H1 (cell line): ENCODE results near the gene TMEM225B. TPM values are rescaled to one million over a fixed set of nuclear protein-coding genes. Genes with fewer than 3 reads are reported as not detected.
A peak's percentile ranks its signal among the peaks of the same experiment; 100 is the strongest.

Source experiments
- CTCF ChIA-PET: fragments of 300-600 bp; sonication (Branson Sonifier 250); formaldehyde crosslinking; loops from one replicate; lab custom pipeline; 2021; ENCODE audit not compliant: partially characterized antibody; lab: Charles Lee
- POLR2A ChIA-PET: fragments of 300-600 bp; sonication (Branson Sonifier 250); formaldehyde crosslinking; loops from one replicate; lab custom pipeline; 2021; ENCODE audit warnings: inconsistent platforms; ENCODE audit not compliant: partially characterized antibody; lab: Charles Lee
- DNase-seq, 2 experiments: peaks; one replicate each; pipeline versions ENCODE4 v3.0.0 to v3.0.0-alpha.2; 2010 to 2022; ENCODE audit warnings: low spot score in 2 of 2, low read depth in 1 of 2, mixed read lengths in 1 of 2
- FAIRE-seq: peaks from 2 replicates; lab custom pipeline; 2011; peaks lifted over from hg19 to GRCh38; lab: Jason Lieb, UNC
- H2AFZ ChIP-seq: 2 replicates; pipeline ENCODE4 v1.8.1; 2012; ENCODE audit warnings: low read length, inconsistent platforms
- H2AK5ac ChIP-seq: 2 replicates; pipeline ENCODE4 v1.6.1; 2013; ENCODE audit warnings: low read depth, low read length
- H2BK120ac ChIP-seq: replicated peaks from 2 replicates; pipeline ENCODE3; 2013; ENCODE audit warnings: low read depth, low read length, inconsistent platforms
- H2BK12ac ChIP-seq: 2 replicates; pipeline ENCODE4 v1.6.1; 2013; ENCODE audit warnings: low read depth, low read length
- H2BK15ac ChIP-seq: 2 replicates; pipeline ENCODE4 v1.6.1; 2013; ENCODE audit warnings: low read length
- H2BK20ac ChIP-seq: 2 replicates; pipeline ENCODE4 v1.6.1; 2013; ENCODE audit warnings: low read length
- H2BK5ac ChIP-seq: 2 replicates; pipeline ENCODE4 v1.6.1; 2013; ENCODE audit warnings: low read depth, low read length
- H3K14ac ChIP-seq: 2 replicates; pipeline ENCODE4 v1.6.1; 2013; ENCODE audit warnings: inconsistent platforms; ENCODE audit not compliant: insufficient read length
- H3K18ac ChIP-seq: 2 replicates; pipeline ENCODE4 v1.6.1; 2013; ENCODE audit warnings: low read length; ENCODE audit errors: extremely low read depth
- H3K23ac ChIP-seq: 2 replicates; pipeline ENCODE4 v1.6.1; 2013; ENCODE audit warnings: inconsistent platforms; ENCODE audit not compliant: insufficient read length
- H3K23me2 ChIP-seq: 2 replicates; pipeline ENCODE4 v1.6.1; 2013; ENCODE audit warnings: low read depth, low read length
- H3K27ac ChIP-seq: 2 replicates; pipeline ENCODE4 v1.6.1; 2011; ENCODE audit warnings: low read depth, low read length, inconsistent platforms
- H3K27me3 ChIP-seq, 4 experiments: replicated peaks in 1 of 4; 1 replicate in 1 of 4; 2 replicates in 3 of 4; pipeline versions ENCODE4 v1.6.1 to v1.8.1; 2011 to 2013; ENCODE audit warnings: low read length in 3 of 4, mild to moderate bottlenecking in 3 of 4, inconsistent platforms in 2 of 4, mixed read lengths in 2 of 4, moderate library complexity in 1 of 4; ENCODE audit not compliant: control insufficient read depth in 3 of 4, insufficient read depth in 3 of 4; ENCODE audit errors: extremely low read depth in 1 of 4
- H3K36me3 ChIP-seq, 4 experiments: 2 replicates each; pipeline versions ENCODE4 v1.6.1 to v1.8.1; 2011 to 2013; ENCODE audit warnings: mild to moderate bottlenecking in 4 of 4, low read length in 3 of 4, moderate library complexity in 2 of 4, control low read depth in 1 of 4, inconsistent platforms in 1 of 4; ENCODE audit not compliant: insufficient read depth in 4 of 4, control insufficient read depth in 2 of 4
- H3K4ac ChIP-seq: replicated peaks from 2 replicates; pipeline ENCODE3; 2013; ENCODE audit warnings: low read length, low read depth, mixed read lengths, inconsistent platforms; ENCODE audit not compliant: insufficient read length
- H3K4me1 ChIP-seq, 4 experiments: replicated peaks in 1 of 4; 1 replicate in 1 of 4; 2 replicates in 3 of 4; pipeline versions ENCODE4 v1.6.1 to v1.8.1; 2011 to 2013; ENCODE audit warnings: low read length in 3 of 4, inconsistent platforms in 2 of 4, mixed read lengths in 1 of 4; ENCODE audit not compliant: insufficient read depth in 4 of 4, control insufficient read depth in 3 of 4
- H3K4me2 ChIP-seq, 2 experiments: 2 replicates each; pipeline versions ENCODE4 v1.6.1 to v1.8.1; 2011 to 2013; ENCODE audit warnings: low read depth in 2 of 2, low read length in 2 of 2, control low read depth in 1 of 2, inconsistent platforms in 1 of 2, mild to moderate bottlenecking in 1 of 2; ENCODE audit not compliant: insufficient read depth in 1 of 2
- H3K4me3 ChIP-seq, 4 experiments: fragments of 200-600, 300-600 bp in 1 of 4; sonication (generic), shearing (Covaris generic), sonication (Bioruptor Twin) in 1 of 4; 2 replicates each; pipeline versions ENCODE4 v1.5.1 to v1.8.1; 2011 to 2016; ENCODE audit warnings: low read length in 4 of 4, low read depth in 3 of 4, control low read depth in 2 of 4, inconsistent platforms in 2 of 4, mild to moderate bottlenecking in 2 of 4, mixed read lengths in 1 of 4, moderate library complexity in 1 of 4; ENCODE audit not compliant: insufficient read depth in 2 of 4; ENCODE audit errors: extremely low read depth in 1 of 4
- H3K56ac ChIP-seq: replicated peaks from 2 replicates; pipeline ENCODE3; 2013; ENCODE audit warnings: low read depth, mild to moderate bottlenecking, mixed read lengths, low read length, inconsistent platforms; ENCODE audit not compliant: insufficient read length
- H3K79me1 ChIP-seq: 2 replicates; pipeline ENCODE4 v1.6.1; 2013; ENCODE audit warnings: low read depth, low read length, control low read depth
- H3K79me2 ChIP-seq, 2 experiments: 2 replicates each; pipeline versions ENCODE4 v1.6.1 to v1.8.1; 2012 to 2013; ENCODE audit warnings: low read length in 2 of 2, mild to moderate bottlenecking in 2 of 2, inconsistent platforms in 1 of 2; ENCODE audit not compliant: insufficient read depth in 2 of 2, control insufficient read depth in 1 of 2
- H3K9ac ChIP-seq, 4 experiments: replicated peaks in 1 of 4; 1 replicate in 1 of 4; 2 replicates in 3 of 4; pipeline versions ENCODE4 v1.6.1 to v1.8.1; 2011 to 2013; ENCODE audit warnings: low read depth in 3 of 4, low read length in 3 of 4, control low read depth in 2 of 4, mild to moderate bottlenecking in 2 of 4, moderate library complexity in 2 of 4, inconsistent platforms in 1 of 4; ENCODE audit errors: extremely low read depth in 1 of 4
- H3K9me3 ChIP-seq, 2 experiments: 2 replicates each; pipeline versions ENCODE4 v1.6.1 to v1.8.1; 2012 to 2013; ENCODE audit warnings: mild to moderate bottlenecking in 2 of 2, moderate library complexity in 2 of 2, control low read depth in 1 of 2, inconsistent platforms in 1 of 2, low read depth in 1 of 2, low read length in 1 of 2, mixed read lengths in 1 of 2; ENCODE audit not compliant: insufficient read depth in 2 of 2
- H4K20me1 ChIP-seq, 2 experiments: replicated peaks in 1 of 2; 2 replicates each; pipeline versions ENCODE3 to v1.8.1; 2011 to 2013; ENCODE audit warnings: inconsistent platforms in 2 of 2, low read length in 2 of 2, mild to moderate bottlenecking in 1 of 2; ENCODE audit not compliant: insufficient read depth in 2 of 2, control insufficient read depth in 1 of 2
- H4K5ac ChIP-seq: 2 replicates; pipeline ENCODE4 v1.6.1; 2013; ENCODE audit warnings: low read length, low read depth, mixed read lengths, inconsistent platforms; ENCODE audit not compliant: insufficient read length
- H4K8ac ChIP-seq: 2 replicates; pipeline ENCODE4 v1.8.0; 2013; ENCODE audit warnings: mild to moderate bottlenecking, moderate library complexity, low read length, inconsistent platforms; ENCODE audit not compliant: insufficient read depth; ENCODE audit errors: extremely low read depth
- H4K91ac ChIP-seq: replicated peaks from 2 replicates; pipeline ENCODE3; 2013; ENCODE audit warnings: low read length, mixed read lengths, inconsistent platforms; ENCODE audit not compliant: insufficient read length
- ATF3 ChIP-seq: IDR thresholded peaks from 2 replicates; pipeline ENCODE4 v1.6.1; 2011; ENCODE audit warnings: low read depth, mild to moderate bottlenecking, low read length; ENCODE audit not compliant: insufficient read depth
- BACH1 ChIP-seq: IDR thresholded peaks from 2 replicates; pipeline ENCODE4 v1.6.1; 2012; ENCODE audit warnings: low read length, improper control_type of control experiment
- CREB1 ChIP-seq: IDR thresholded peaks from 2 replicates; pipeline ENCODE4 v1.6.1; 2012; ENCODE audit warnings: inconsistent platforms
- MAX ChIP-seq: IDR thresholded peaks from 2 replicates; pipeline ENCODE4 v1.6.1; 2012; ENCODE audit warnings: inconsistent platforms
- PHF8 ChIP-seq: fragments of 200-600 bp; sonication (generic); conservative IDR thresholded peaks from 2 replicates; pipeline ENCODE4 v1.7.1; 2012; ENCODE audit warnings: low read depth, mild to moderate bottlenecking, inconsistent platforms, low read length, moderate library complexity
- POLR2AphosphoS5 ChIP-seq: IDR thresholded peaks from 2 replicates; pipeline ENCODE4 v1.6.1; 2011; ENCODE audit warnings: low read depth, low read length
- SIN3A ChIP-seq, 2 experiments: IDR thresholded peaks in 1 of 2; conservative IDR thresholded peaks in 1 of 2; 2 replicates each; pipeline ENCODE4 v1.6.1; 2011 to 2012; ENCODE audit warnings: low read length in 2 of 2, improper control_type of control experiment in 1 of 2, low read depth in 1 of 2, mild to moderate bottlenecking in 1 of 2
- WGBS, 2 experiments: shearing (Covaris generic) in 1 of 2; methylation state at CpG; one replicate each; pipeline versions ENCODE4 v1.1.6 to v1.1.7; 2013 to 2015; ENCODE audit warnings: low lambda C conversion rate in 2 of 2, mixed read lengths in 2 of 2, inconsistent platforms in 1 of 2, low coverage in 1 of 2, missing lambda C conversion rate in 1 of 2; ENCODE audit not compliant: insufficient replicate concordance in 2 of 2, insufficient coverage in 1 of 2, insufficient read length in 1 of 2; ENCODE audit errors: extremely low coverage in 1 of 2, missing lambda C conversion rate in 1 of 2; 5-methylcytosine and 5-hydroxymethylcytosine counted together
- polyA plus RNA-seq, 7 experiments: library from polyadenylated mRNA; depleted of rRNA in 3 of 7; stranded (reverse) in 5 of 7; unstranded in 2 of 7; fragments of >200 nt in 5 of 7; fragments of 200-250 nt in 2 of 7; gene quantifications; 1 replicate in 5 of 7; 2 replicates in 1 of 7; 4 replicates in 1 of 7; pipeline versions ENCODE4 v1.2.1 to v1.2.3, GENCODE V29; 2011 to 2013; ENCODE audit warnings: missing spikeins in 2 of 7, mixed read lengths in 2 of 7
- total RNA-seq: library from RNA; stranded (reverse); fragmentation: NEBNext Ultra II Directional; extraction: Animal tissue kit (Norgen Biotek cat#: 25700); gene quantifications from 2 replicates; pipeline ENCODE4 v1.2.1, GENCODE V29; 2021

TMEM225B gene
- total and polyA plus RNA-seq, 2 of the 8 experiments (the other 6 are each of a cell fraction or from before 2014, with no cell fraction given): 0.68 TPM; not detected in 1

- H2BK5ac ChIP-seq: 0 out of 2 replicates have a peak overlapping the region, but pooled peaks have one; percentile 2
- no peak overlapping the region for H3K23ac ChIP-seq
- peaks cover 0 to 6% (median 2%) of the 10 kb centered on the region in 4 experiments; a peak in 3 of 7 replicates for H3K4me1 ChIP-seq
- H3K27ac ChIP-seq: peak overlapping the region; percentile 20; the same call in 1 of the 2 replicates
- peaks cover 8% of the 10 kb centered on the region; the same call in 1 of the 2 replicates for H3K23me2 ChIP-seq
- no peak overlapping the region for H3K4ac ChIP-seq
- no peak overlapping the region for H2BK120ac ChIP-seq
- WGBS, 2 experiments: 4% methylated on average over 51 of the region's 54 CpGs; no CpG with 5 or more reads in 1 of the 2 experiments
- no peaks in the 10 kb centered on the region for H4K20me1 ChIP-seq
- H3K14ac ChIP-seq: no peak overlapping the region
- peak overlapping the region; percentile 68 for H4K91ac ChIP-seq
- H4K5ac ChIP-seq: peak overlapping the region; percentile 85
- FAIRE-seq (peak; percentile 77), DNase-seq (peak in 1 of 2 experiments; percentile 89)
- H3K79me1 ChIP-seq: no peaks in the 10 kb centered on the region
- peak overlapping the region; percentile 92; the same call in 1 of the 2 replicates for H4K8ac ChIP-seq
- no peak overlapping the region for H2AK5ac ChIP-seq
- ChIA-PET CTCF (interaction anchor here (0.6 to 1.8 kb wide), 6 partner anchors 9 to 81 kb away, joined by 3 to 14 read pairs (median 3); no protein-coding TSS in a partner anchor), POLR2A (interaction anchor here (0.9 to 6.5 kb wide), 16 partner anchors 13 to 520 kb away, joined by 3 to 56 read pairs (median 4); partner anchors contain the start of genes BUD31, FAM200A, PDAP1 and TMEM225B)
- peak overlapping the region; percentile 82 to 96 for H3K4me2 ChIP-seq
- peak overlapping the region; percentile 25 to 78 (median 54); a peak in 6 of 7 replicates for H3K9ac ChIP-seq
- H2AFZ ChIP-seq: peak overlapping the region; percentile 99
- H2BK15ac ChIP-seq: no peak overlapping the region; the same call in 1 of the 2 replicates
- no peak overlapping the region for H2BK20ac ChIP-seq
- no peaks in the 10 kb centered on the region for H3K79me2 ChIP-seq
- H3K36me3 ChIP-seq: no peaks in the 10 kb centered on the region
- H3K27me3 ChIP-seq: no peaks in the 10 kb centered on the region
- H3K4me3 ChIP-seq: peak overlapping the region; percentile 55 to 67 (median 60)
- H3K9me3 ChIP-seq: no peaks in the 10 kb centered on the region
- H2BK12ac ChIP-seq: peak overlapping the region; percentile 64; the same call in 1 of the 2 replicates
- no peak overlapping the region for H3K56ac ChIP-seq
- H3K18ac ChIP-seq: peak overlapping the region; percentile 95
- peak; percentile 58 for TF ChIP-seq PHF8
- no peak for TF ChIP-seq SIN3A (conservative IDR thresholded peaks at IDR 0.05 in 1 of 2, IDR thresholded peaks at IDR 0.05 in 1 of 2; ENCODE audit: low read depth in 1 of 2, low read length in 2 of 2)
- peak; percentile 71 for TF ChIP-seq CREB1
- peak; percentile 77; the same call in 1 of the 2 replicates for TF ChIP-seq POLR2AphosphoS5
- no peak for TF ChIP-seq ATF3
- peak; percentile 95 for TF ChIP-seq MAX
- no peak for TF ChIP-seq BACH1
Measured at GRCh38 chr7:99579956-99580777, 17.9 kb upstream of the TMEM225B start.
